PFSK-1 (cell line): Measurements from ENCODE around the gene SYT13.

Source experiments
- POLR2AphosphoS5 ChIP-seq: IDR thresholded peaks from 2 replicates; pipeline ENCODE4 v1.6.1; 2012; ENCODE audit warnings: low read depth, mild to moderate bottlenecking, control low read depth, low read length, moderate library complexity
- REST ChIP-seq, 2 experiments: IDR thresholded peaks; 2 replicates each; pipeline versions ENCODE4 v1.6.1 to v1.8.0; 2011 to 2012; ENCODE audit warnings: low read depth in 2 of 2, low read length in 2 of 2, control low read depth in 1 of 2, inconsistent platforms in 1 of 2, mild to moderate bottlenecking in 1 of 2, moderate library complexity in 1 of 2; ENCODE audit not compliant: insufficient read depth in 1 of 2
- SIN3A ChIP-seq: IDR thresholded peaks from 2 replicates; pipeline ENCODE4 v1.6.1; 2012; ENCODE audit warnings: mild to moderate bottlenecking, low read length, moderate library complexity, borderline replicate concordance; ENCODE audit not compliant: insufficient read depth

GRCh38 chr11:45332276-45332934, 46.3 kb upstream of the SYT13 start:
- TF ChIP-seq REST (IDR thresholded peaks at IDR 0.05; ENCODE audit: insufficient read depth in 1 of 2, low read depth in 2 of 2, low read length in 2 of 2) (no peak), SIN3A (no peak), POLR2AphosphoS5 (no peak)
